Activated T-helper 1 cell treated with anti-CD3 and anti-CD28 coated beads, Interleukin-2, amount 50 U/mL, for 16 hours (primary cell): ENCODE data around the gene DSP.

Source experiments
- DNase-seq, 2 donors: peaks; one replicate each; pipeline ENCODE4 v3.0.0-alpha.2; 2020; ENCODE audit warnings: low read depth in 1 of 2, low spot score in 1 of 2

Gene DSP

GRCh38 chr6:7559651-7560385 is 18.3 kb downstream of the DSP start:
- no peak for DNase-seq

GRCh38 chr6:7561153-7561964 is 19.9 kb downstream of the DSP start:
- no peak for DNase-seq

- DNase-seq, result no peak
These were observed 21.3 kb downstream of the DSP start for GRCh38 chr6:7562769-7563168.

- no peak for DNase-seq
These were observed 24.6 kb downstream of the DSP start for GRCh38 chr6:7566107-7566506.

GRCh38 chr6:7566617-7567173 is 25.2 kb downstream of the DSP start:
- DNase-seq, result no peak

GRCh38 chr6:7568021-7568420 is 26.6 kb downstream of the DSP start:
- DNase-seq, result no peak

- DNase-seq, result no peak
These were observed 27.6 kb downstream of the DSP start for GRCh38 chr6:7569082-7569481.

- no peak for DNase-seq
These were observed 30.9 kb downstream of the DSP start for GRCh38 chr6:7572213-7572943.

- no peak for DNase-seq
These were observed 33.0 kb downstream of the DSP start for GRCh38 chr6:7574500-7574899.

GRCh38 chr6:7578516-7578915 is 37.0 kb downstream of the DSP start:
- DNase-seq, result no peak

GRCh38 chr6:7578931-7579330 is 37.5 kb downstream of the DSP start:
- DNase-seq, result no peak

GRCh38 chr6:7579851-7580250 is 38.4 kb downstream of the DSP start:
- DNase-seq, result no peak

- no peak for DNase-seq
These were observed 39.1 kb downstream of the DSP start for GRCh38 chr6:7580537-7580926.

- DNase-seq, result no peak
These were observed 39.6 kb downstream of the DSP start for GRCh38 chr6:7580927-7581618.

GRCh38 chr6:7585287-7585930 is 43.9 kb downstream of the DSP start:
- no peak for DNase-seq

GRCh38 chr6:7587631-7588100 is 46.2 kb downstream of the DSP start:
- no peak for DNase-seq

- no peak for DNase-seq
These were observed 47.0 kb downstream of the DSP start for GRCh38 chr6:7588506-7588905.

GRCh38 chr6:7589221-7589620 is 47.8 kb downstream of the DSP start:
- no peak for DNase-seq

- peak; percentile 76 to 82 for DNase-seq
These were observed 48.8 kb downstream of the DSP start, which contains the start of gene SNRNP48 for GRCh38 chr6:7589949-7590917. Gene SNRNP48, plus strand, starts transcription at chr6:7590198. Its CDS starts 60 bp downstream, at chr6:7590258.
